Activated T-helper 1 cell treated with Interleukin-2 at 50 U/mL for 16 hours (primary cell): ENCODE data around the gene PFKP.

Source experiments
- DNase-seq: peaks from one replicate; pipeline ENCODE4 v3.0.0-alpha.2; 2020; ENCODE audit warnings: low read depth

PFKP gene

GRCh38 chr10:3116508-3117100 lies 49.3 kb downstream of the PFKP start:
- DNase-seq, result no peak

- no peak for DNase-seq
Observed at GRCh38 chr10:3117486-3117885, 50.1 kb downstream of the PFKP start.

GRCh38 chr10:3118641-3119091 lies 51.3 kb downstream of the PFKP start:
- no peak for DNase-seq

- DNase-seq, result no peak
Observed at GRCh38 chr10:3119796-3120459, 52.6 kb downstream of the PFKP start.

DNA sequence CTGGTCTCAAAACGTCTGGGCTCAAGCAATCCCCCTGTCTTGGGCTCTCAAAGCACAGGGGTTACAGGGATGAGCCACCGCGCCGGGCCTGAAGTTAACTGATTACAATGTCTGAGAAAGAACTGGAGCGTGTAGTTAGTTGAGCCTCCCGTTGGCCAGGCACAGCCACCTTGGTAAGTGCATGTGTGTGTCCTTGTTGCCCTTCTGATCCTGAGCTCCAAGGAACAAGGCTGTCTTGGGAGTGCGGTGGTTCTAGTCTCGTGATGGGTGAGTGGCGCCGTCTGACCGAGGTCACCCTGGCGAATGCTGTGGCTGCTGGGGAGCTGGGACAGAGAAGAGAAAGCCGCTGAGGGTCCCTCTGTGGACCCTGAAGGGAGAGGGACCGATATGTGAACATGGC lies 54.7 kb downstream of the PFKP start:
- DNase-seq, result no peak

DNA sequence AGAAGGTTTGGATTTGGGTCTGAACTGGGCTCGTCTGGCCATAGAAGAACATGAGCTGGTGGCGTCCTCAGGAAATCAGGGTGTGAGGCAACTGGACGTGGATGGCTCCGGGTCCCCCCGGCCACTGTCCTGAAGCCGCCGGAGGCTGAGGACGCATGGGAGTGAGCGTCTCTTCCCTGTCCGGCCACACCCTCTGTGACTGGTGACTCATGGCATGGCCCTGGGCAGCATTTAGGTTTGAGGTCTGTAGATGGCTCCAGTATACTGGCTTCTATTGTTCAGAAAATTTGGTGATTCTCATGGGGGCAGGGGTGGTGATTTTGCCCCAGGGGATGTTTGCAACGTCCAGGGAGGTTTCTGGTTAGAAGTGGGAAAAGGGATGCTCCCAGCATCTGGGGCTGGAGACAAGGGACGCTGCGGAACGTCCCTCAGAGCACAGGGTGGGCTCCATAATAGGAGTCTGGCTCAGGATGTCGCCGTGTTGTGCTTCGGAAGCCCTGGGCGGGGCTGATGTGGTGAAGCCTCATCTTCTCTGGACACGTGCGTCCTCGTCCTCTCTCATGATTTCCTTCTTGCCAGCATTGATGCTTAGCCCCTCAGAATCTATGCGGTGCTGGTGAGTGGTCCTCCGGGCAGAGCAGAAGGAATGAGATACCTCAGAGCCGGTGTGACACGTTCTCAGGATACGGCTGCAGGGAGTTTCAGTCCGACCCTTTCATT lies 55.3 kb downstream of the PFKP start:
- no peak for DNase-seq

- no peak for DNase-seq
Observed at GRCh38 chr10:3123571-3124411, 56.4 kb downstream of the PFKP start.

DNA sequence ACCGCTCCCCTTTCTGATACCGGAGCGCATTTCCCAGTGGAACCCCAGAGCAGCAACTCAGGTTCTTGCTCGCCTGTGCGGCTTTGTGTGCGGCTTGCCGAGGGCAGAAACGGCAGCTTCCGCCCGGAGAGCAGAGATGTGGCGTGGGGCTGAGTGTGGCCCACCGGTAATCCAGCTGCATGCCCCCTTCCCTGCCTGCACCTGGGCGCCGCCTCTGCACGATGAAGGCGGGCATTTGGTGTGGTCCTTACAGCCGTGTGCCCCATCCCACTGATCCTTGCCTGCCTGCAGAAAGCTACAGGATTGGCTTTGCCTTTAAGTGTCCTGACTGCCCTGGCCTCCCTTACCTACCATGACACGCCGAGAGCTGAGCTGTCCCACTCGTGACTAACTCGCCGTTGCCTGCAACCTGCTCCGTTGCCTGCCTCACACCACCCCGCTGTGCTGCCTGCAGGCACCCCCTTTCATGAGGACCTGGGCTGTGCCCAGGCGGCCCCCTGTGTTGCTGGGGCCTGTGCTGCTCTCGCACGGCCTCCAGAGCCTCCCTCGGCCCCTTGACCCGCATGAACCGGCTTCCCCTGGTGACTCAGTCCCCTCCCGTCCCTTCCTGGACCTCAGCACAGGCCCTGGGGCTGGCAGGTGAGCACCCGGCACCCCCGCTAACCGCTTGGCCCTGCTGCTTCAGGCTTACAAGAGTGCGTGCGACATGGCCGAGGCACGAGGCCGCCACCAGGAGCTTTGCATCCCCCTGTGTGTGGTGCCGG lies 57.2 kb downstream of the PFKP start:
- no peak for DNase-seq

- DNase-seq, result no peak
Observed at GRCh38 chr10:3125527-3126170, 58.3 kb downstream of the PFKP start.

- no peak for DNase-seq
Observed at GRCh38 chr10:3126249-3126648, 58.9 kb downstream of the PFKP start.

GRCh38 chr10:3126741-3127346 lies 59.5 kb downstream of the PFKP start:
- no peak for DNase-seq

- no peak for DNase-seq
Observed at GRCh38 chr10:3127921-3128320, 60.6 kb downstream of the PFKP start.

DNA sequence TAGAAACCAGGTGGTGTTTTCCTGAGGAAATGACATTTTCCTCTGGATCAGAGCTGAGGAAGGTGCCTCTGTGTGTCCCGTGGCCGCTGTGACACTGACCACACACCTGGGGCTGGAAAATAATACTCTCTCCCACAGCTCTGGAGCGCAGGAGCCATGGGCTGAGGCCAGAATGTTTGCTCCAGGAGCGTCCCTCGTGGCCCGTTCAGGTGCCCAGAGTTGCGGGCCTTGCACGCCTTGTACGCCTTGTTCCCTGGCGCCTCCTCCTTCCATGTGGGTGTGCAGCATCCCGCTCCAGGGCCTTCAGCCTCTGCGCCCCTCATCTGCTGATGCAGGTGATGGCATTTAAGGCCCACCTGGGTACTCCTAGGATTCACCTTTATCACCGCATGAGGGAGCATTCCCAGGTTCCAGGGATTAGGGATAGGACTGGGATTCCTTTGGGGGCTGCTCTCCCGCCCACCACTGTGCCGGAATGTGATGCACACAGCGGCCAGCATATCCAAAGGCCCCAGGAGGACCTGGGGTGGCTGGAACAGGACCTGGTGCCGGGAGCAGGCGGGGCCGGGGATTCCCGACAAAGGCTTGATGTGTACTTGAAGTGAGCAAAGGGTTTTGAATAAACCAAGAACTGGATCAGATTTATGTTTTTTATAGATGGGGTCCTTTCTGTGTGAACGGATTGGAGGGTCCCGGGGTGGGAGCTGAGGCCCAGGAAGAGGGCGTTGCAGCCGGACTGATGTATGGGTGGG lies 61.2 kb downstream of the PFKP start:
- DNase-seq, result no peak

GRCh38 chr10:3129581-3130340 lies 62.4 kb downstream of the PFKP start:
- DNase-seq, result no peak

DNA sequence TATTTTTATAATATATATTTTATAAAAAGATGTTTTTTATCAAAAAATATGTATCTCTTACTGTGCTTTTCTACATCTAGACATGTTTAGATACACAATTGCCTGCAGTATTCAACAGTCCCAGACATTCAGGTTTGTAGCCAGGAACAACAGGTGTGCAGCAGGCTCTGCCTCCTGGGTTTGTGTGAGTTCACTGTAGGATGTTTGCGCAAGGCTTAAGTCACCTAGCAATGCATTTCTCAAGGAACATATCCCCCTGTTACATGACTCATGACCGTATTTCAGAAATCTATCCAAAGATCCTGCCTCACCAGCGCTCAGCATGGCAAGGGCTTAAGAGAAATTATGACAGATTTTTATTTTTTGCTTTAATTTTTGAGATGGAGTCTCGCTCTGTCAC lies 63.8 kb downstream of the PFKP start:
- DNase-seq, result no peak

DNA sequence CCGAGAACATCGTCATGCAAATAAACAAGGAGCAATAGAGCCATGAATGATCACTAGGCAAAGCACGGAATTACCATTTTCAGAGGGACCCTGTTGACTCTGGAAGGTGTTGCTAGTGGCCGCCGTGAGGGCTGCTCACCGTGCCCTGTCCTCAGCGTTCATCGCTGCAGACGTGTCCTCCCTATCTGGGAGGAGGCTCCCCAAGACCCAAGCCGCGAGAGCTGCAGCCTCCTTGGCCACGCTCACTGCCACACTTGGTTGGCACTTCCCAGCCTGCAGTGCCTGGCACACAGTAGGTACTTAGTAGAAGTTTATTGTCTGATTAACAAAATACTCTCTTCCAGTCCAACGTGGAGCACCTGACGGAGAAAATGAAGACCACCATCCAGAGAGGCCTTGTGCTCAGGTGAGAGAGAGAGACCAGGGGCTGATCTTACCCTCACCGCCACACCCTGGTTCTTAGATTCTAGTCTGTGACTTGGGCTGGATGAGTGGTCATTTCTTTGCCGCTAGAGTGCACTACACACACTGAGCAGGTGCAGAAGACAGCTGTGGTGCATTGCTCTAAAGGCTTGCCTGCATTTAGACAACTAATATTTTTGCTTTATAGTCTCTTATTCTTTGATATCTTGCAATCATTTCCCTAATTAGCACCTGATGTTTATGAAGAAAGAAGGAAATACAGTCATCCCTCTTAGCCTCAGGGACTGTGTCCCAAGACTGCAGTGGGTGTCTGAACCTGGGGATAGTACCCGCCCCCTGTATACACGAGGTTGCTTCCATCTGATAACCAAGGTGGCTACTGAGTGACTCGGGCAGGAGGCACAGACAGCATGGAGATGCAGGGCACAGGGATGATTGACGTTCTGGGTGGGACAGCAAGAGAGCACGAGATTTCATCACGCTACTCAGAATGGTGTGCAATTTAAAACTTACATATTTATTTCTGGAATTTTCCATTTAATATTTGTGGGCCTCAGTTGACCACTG lies 65.0 kb downstream of the PFKP start:
- no peak for DNase-seq

DNA sequence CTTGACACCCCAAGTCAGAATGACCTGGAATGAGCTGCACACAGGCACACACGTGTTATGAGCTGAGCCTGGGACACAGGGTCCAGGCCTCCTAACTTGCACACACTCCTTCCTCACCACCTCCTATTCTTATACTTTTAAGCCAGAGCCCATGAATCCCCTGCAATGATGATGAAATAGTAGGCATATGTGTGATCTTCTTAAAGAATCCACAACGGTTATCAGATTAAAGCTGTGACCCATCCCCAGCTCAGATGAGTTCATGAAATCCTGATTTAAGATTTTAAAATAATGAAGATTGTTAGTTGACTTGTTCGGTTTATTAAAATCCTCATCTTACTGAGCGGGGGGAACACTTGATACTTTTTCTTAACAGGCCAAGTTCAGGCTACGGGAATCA lies 66.6 kb downstream of the PFKP start:
- DNase-seq, result no peak

DNA sequence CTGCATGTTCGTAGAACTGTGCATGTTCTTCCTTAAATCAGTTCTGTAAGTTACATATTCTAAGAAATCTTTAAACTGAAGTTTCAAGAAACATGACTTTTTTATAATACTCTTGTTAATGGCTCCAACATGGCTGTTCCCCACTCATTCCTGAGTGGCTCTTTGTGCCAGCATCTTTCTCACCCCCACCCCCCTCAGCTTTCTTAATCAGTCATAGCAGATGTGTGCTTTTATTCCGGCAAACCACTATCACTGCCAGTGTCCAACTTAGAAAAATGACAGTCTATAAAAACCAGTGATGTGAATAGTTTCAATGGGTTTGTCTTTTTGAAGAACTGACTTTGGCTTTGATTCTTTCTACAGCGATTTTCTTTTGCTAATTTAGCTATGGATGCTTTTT lies 67.7 kb downstream of the PFKP start:
- DNase-seq, result no peak
